ENCODE data around the gene CNN1. TPM values are rescaled to one million over a fixed set of nuclear protein-coding genes. Genes with fewer than 3 reads are reported as not detected.
A peak's percentile ranks its signal among the peaks of the same experiment; 100 is the strongest.

Gene CNN1
- total and polyA plus RNA-seq, 2 of the 13 experiments (the other 11 are each of a cell fraction or from before 2014, with no cell fraction given), result 0.70 to 1.1 TPM

GRCh38 chr19:11505504-11506100 is 33.0 kb upstream of the CNN1 start, which contains the start of gene ZNF653 (continued):
- TF ChIP-seq ZHX2 (IDR thresholded peaks at IDR 0.05; ENCODE audit: low read depth) (0 out of 2 replicates have a peak, but pooled peaks have one; percentile 41), ZHX2 (CRISPR knock-in tag; IDR thresholded peaks at IDR 0.05; ENCODE audit: borderline replicate concordance) (no peak), FOXK1 (CRISPR knock-in tag; IDR thresholded peaks at IDR 0.05; ENCODE audit: borderline replicate concordance, low read depth) (peak; percentile 10; the same call in 1 of the 2 replicates), HIVEP1 (CRISPR knock-in tag; IDR thresholded peaks at IDR 0.05) (0 out of 2 replicates have a peak, but pooled peaks have one; percentile 2), ZNF577 (CRISPR knock-in tag; IDR thresholded peaks at IDR 0.05; ENCODE audit: borderline replicate concordance, low read depth) (no peak), CREBL2 (CRISPR knock-in tag; IDR thresholded peaks at IDR 0.05; ENCODE audit: borderline replicate concordance) (no peak), HDAC1 (CRISPR knock-in tag; IDR thresholded peaks at IDR 0.05) (peak; percentile 52), CERS6 (CRISPR knock-in tag; IDR thresholded peaks at IDR 0.05) (no peak), NFKBIZ (CRISPR knock-in tag; IDR thresholded peaks at IDR 0.05) (no peak), KLF11 (CRISPR knock-in tag; IDR thresholded peaks at IDR 0.05) (no peak), ISL2 (CRISPR knock-in tag; IDR thresholded peaks at IDR 0.05) (no peak), SMAD1 (CRISPR knock-in tag; IDR thresholded peaks at IDR 0.05; ENCODE audit: borderline replicate concordance, low read depth) (0 out of 2 replicates have a peak, but pooled peaks have one; percentile 24), GATA4 (IDR thresholded peaks at IDR 0.05; ENCODE audit: borderline replicate concordance, low read depth) (peak; percentile 16; the same call in 1 of the 2 replicates), IRF1 (CRISPR knock-in tag; IDR thresholded peaks at IDR 0.05; ENCODE audit: low read depth) (no peak), ZNF766 (CRISPR knock-in tag; IDR thresholded peaks at IDR 0.05; ENCODE audit: borderline replicate concordance) (no peak), TOE1 (CRISPR knock-in tag; IDR thresholded peaks at IDR 0.05) (no peak), ZNF160 (CRISPR knock-in tag; IDR thresholded peaks at IDR 0.05) (no peak), NR2C2 (CRISPR knock-in tag; IDR thresholded peaks at IDR 0.05; ENCODE audit: borderline replicate concordance) (peak; percentile 81), MEIS2 (CRISPR knock-in tag; IDR thresholded peaks at IDR 0.05) (0 out of 2 replicates have a peak, but pooled peaks have one; percentile 17), TFDP1 (CRISPR knock-in tag; IDR thresholded peaks at IDR 0.05; ENCODE audit: borderline replicate concordance) (peak; percentile 76; the same call in 1 of the 2 replicates), SIX1 (CRISPR knock-in tag; IDR thresholded peaks at IDR 0.05; ENCODE audit: borderline replicate concordance) (no peak)

Data from HepG2 (cell line).